Ovary (tissue), 9 donors: ENCODE results near the gene TMEM238L. TPM values are rescaled to one million over a fixed set of nuclear protein-coding genes. Genes with fewer than 3 reads are reported as not detected.

Experiments used
- DNase-seq, 5 donors: peaks; one replicate each; pipeline ENCODE4 v3.0.0-alpha.2; 2019 to 2020
- H3K27ac ChIP-seq, 2 donors: fragments of 200-600 bp; one replicate each; pipeline versions ENCODE4 v1.5.1 to v1.8.0; 2019 to 2022
- H3K27me3 ChIP-seq: fragments of 200-600 bp; one replicate; pipeline ENCODE4 v1.8.0; 2022
- H3K36me3 ChIP-seq: fragments of 200-600 bp; sonication (generic); one replicate; pipeline ENCODE4 v1.5.1; 2019
- H3K4me1 ChIP-seq: one replicate; pipeline ENCODE4 v1.8.1; 2013; ENCODE audit warnings: mild to moderate bottlenecking, moderate library complexity; ENCODE audit not compliant: insufficient read depth
- H3K4me3 ChIP-seq: fragments of 200-600 bp; sonication (generic); one replicate; pipeline ENCODE4 v1.5.1; 2017
- H3K9me3 ChIP-seq, 2 donors: fragments of 200-600 bp in 1 of 2; sonication (generic) in 1 of 2; one replicate each; pipeline versions ENCODE4 v1.5.1 to v1.8.1; 2013 to 2019; ENCODE audit warnings: mild to moderate bottlenecking in 1 of 2, moderate library complexity in 1 of 2
- CTCF ChIP-seq, 3 donors: fragments of 450-650 bp in 2 of 3; fragments of 200-600 bp in 1 of 3; IDR thresholded peaks; one replicate each; pipeline versions ENCODE4 v1.5.1 to v1.8.0; 2016 to 2022; ENCODE audit warnings: antibody characterized with exemption in 3 of 3, mild to moderate bottlenecking in 1 of 3
- EP300 ChIP-seq: sonication (generic); formaldehyde crosslinking; IDR thresholded peaks from one replicate; pipeline ENCODE4 v1.6.1; 2017; ENCODE audit warnings: antibody characterized with exemption
- POLR2A ChIP-seq: fragments of 450-650 bp; IDR thresholded peaks from one replicate; pipeline ENCODE4 v1.6.1; 2017; ENCODE audit warnings: antibody characterized with exemption, mild to moderate bottlenecking, moderate library complexity
- WGBS, 3 donors: extraction: QIAGEN DNeasy Blood & Tissue Kit in 1 of 3; methylation state at CpG; one replicate each; pipeline versions ENCODE4 v1.1.5 to v1.1.7; 2013 to 2017; 5-methylcytosine and 5-hydroxymethylcytosine counted together
- intact Hi-C, 4 donors: fragments of 100-400 bp; cut with DNase I; formaldehyde crosslinking; loops; one replicate each; pipeline versions ENCODE4 v1.11.0 to v1.15.1; 2022 to 2023
- polyA plus RNA-seq, 2 donors: library from polyadenylated mRNA; stranded (reverse); fragments of 200-250 nt in 1 of 2; fragments of 350-450 nt in 1 of 2; fragmentation: Illumina TruSeq in 1 of 2; extraction: RNeasy Lipid Tissue Mini Kit (QIAGEN cat#74804) in 1 of 2; gene quantifications; one replicate each; pipeline ENCODE4 v1.2.3, GENCODE V29; 2013 to 2014
- total RNA-seq, 7 donors: library from RNA; depleted of rRNA in 2 of 7; stranded (reverse); fragments of >200 nt in 2 of 7; fragmentation: NEBNext Ultra II Directional in 3 of 7; extraction: Animal tissue kit (Norgen Biotek cat#: 25700) in 3 of 7; gene quantifications; one replicate each; pipeline versions ENCODE4 v1.1.0 to v1.2.4, GENCODE V29; 2016 to 2023
- donor health status: DM: no; HTN: no; CAD: no; lungs with moderate emphysema.
- donor health status: DM: no; HTN: no; CAD: no.
- donor health status: Bipolar disorder and iron deficiency.
- donor health status: DM: yes; HTN: yes; CAD: no.
- donor health status: DM: no; HTN: no; CAD: no.
- donor health status: DM: yes; HTN: yes; CAD: no.

The TMEM238L gene
- total and polyA plus RNA-seq, 9 donors: not detected

- no peaks in the 10 kb centered on the region for H3K27me3 ChIP-seq
- DNase-seq: no peak
- H3K4me1 ChIP-seq: no peaks in the 10 kb centered on the region
- no peaks in the 10 kb centered on the region for H3K36me3 ChIP-seq
- WGBS, 3 donors: 55 to 72% (median 60%) methylated on average over 2 of the region's 2 CpGs
- H3K4me3 ChIP-seq: no peak overlapping the region
- no peak overlapping the region for H3K27ac ChIP-seq
- intact Hi-C loops: no loop called here
- TF ChIP-seq CTCF (IDR thresholded peaks at IDR 0.05) (no peak), EP300 (no peak), POLR2A (no peak)
- no peaks in the 10 kb centered on the region for H3K9me3 ChIP-seq
Measured at GRCh38 chr17:10776381-10776780, 27.5 kb downstream of the TMEM238L start.

GRCh38 chr17:10775740-10776356, 28.1 kb downstream of the TMEM238L start:
- intact Hi-C loops: no loop called here
- Histone ChIP-seq H3K27ac (no peak overlapping the region), H3K4me3 (no peak overlapping the region), H3K27me3 (no peaks in the 10 kb centered on the region), H3K9me3 (no peaks in the 10 kb centered on the region), H3K4me1 (no peaks in the 10 kb centered on the region), H3K36me3 (no peaks in the 10 kb centered on the region)
- TF ChIP-seq EP300: no peak
- TF ChIP-seq CTCF (IDR thresholded peaks at IDR 0.05): no peak
- no peak for TF ChIP-seq POLR2A
- WGBS, 3 donors: 65 to 76% (median 72%) methylated on average over 5 of the region's 5 CpGs
- DNase-seq: no peak

DNA sequence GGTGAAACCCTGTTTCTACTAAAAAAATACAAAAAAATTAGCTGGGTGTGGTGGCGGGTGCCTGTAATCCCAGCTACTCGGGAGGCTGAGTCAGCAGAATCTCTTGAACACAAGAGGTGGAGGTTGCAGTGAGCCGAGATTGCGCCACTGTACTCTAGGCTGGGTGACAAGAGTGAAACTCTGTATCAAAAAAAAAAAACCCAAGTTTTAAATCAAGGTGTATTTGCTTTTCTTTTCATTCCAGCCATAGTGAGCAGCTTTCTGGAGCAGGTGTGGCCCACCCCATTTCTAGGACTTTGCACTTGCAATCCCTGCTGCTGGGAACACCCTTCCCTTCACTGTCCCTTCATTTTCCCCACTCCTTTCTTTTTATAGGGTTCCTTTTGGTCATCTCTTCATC, 28.8 kb downstream of the TMEM238L start:
- no peaks in the 10 kb centered on the region for H3K9me3 ChIP-seq
- TF ChIP-seq EP300 (no peak), POLR2A (no peak), CTCF (IDR thresholded peaks at IDR 0.05) (no peak)
- no peak for DNase-seq
- intact Hi-C loops: no loop called here
- 93 to 97% (median 96%) methylated on average over 4 of the region's 4 CpGs for WGBS, 3 donors
- no peaks in the 10 kb centered on the region for H3K4me1 ChIP-seq
- H3K27ac ChIP-seq: no peak overlapping the region
- H3K36me3 ChIP-seq: no peaks in the 10 kb centered on the region
- no peaks in the 10 kb centered on the region for H3K27me3 ChIP-seq
- H3K4me3 ChIP-seq: no peak overlapping the region

DNA sequence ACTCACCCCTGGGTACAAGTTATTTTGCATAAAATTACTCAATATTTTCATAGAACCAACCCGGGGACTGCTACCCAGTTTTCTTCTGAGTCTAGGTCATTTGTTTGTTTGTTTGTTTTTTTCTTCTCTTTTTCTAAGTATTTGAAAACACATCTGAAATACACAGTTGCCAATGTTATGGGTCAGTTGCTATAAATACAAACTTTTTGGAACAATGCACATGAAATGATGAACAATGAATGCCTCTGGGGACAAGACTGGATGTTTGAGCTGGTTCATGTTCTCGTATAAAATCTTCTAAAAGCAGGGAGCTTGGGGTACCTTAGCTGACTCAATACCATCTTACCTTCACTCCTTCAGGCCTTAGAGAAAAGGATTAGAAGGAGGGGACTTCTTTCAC, 30.5 kb downstream of the TMEM238L start:
- 70 to 75% (median 73%) methylated on average over 2 of the region's 2 CpGs for WGBS, 3 donors
- DNase-seq: no peak

More for the DNA sequence above, 30.5 kb downstream of the TMEM238L start:
- TF ChIP-seq CTCF (IDR thresholded peaks at IDR 0.05): no peak
- TF ChIP-seq EP300: no peak
- TF ChIP-seq POLR2A: no peak
- no peak overlapping the region for H3K4me3 ChIP-seq
- no peak overlapping the region for H3K27ac ChIP-seq
- no peaks in the 10 kb centered on the region for H3K36me3 ChIP-seq
- no peaks in the 10 kb centered on the region for H3K9me3 ChIP-seq
- intact Hi-C loops: no loop called here
- no peaks in the 10 kb centered on the region for H3K4me1 ChIP-seq
- no peaks in the 10 kb centered on the region for H3K27me3 ChIP-seq
